Ectodermal cell (in vitro differentiated cells): ENCODE measurements around the gene WWOX.

Source experiments
- H3K27ac ChIP-seq: 2 replicates; pipeline ENCODE4 v1.7.0; 2013; ENCODE audit warnings: mild to moderate bottlenecking, low read depth, low read length; ENCODE audit not compliant: insufficient read depth, poor library complexity, severe bottlenecking
- H3K27me3 ChIP-seq: 2 replicates; pipeline ENCODE4 v1.7.0; 2013; ENCODE audit warnings: mild to moderate bottlenecking, low read length; ENCODE audit not compliant: insufficient read depth, control insufficient read depth, poor library complexity, severe bottlenecking
- H3K36me3 ChIP-seq: one replicate; pipeline ENCODE4 v1.7.0; 2013; ENCODE audit warnings: low read length; ENCODE audit not compliant: control insufficient read depth, insufficient read depth
- H3K4me1 ChIP-seq: one replicate; pipeline ENCODE4 v1.7.0; 2013; ENCODE audit warnings: low read length; ENCODE audit not compliant: control insufficient read depth, insufficient read depth
- H3K4me3 ChIP-seq: 2 replicates; pipeline ENCODE4 v1.7.0; 2013; ENCODE audit warnings: low read depth, low read length, control low read depth; ENCODE audit not compliant: insufficient read depth
- H3K9me3 ChIP-seq: 2 replicates; pipeline ENCODE4 v1.7.0; 2013; ENCODE audit warnings: mild to moderate bottlenecking, low read length, moderate library complexity; ENCODE audit not compliant: control insufficient read depth
- WGBS, 2 experiments: methylation state at CpG; one replicate each; pipeline ENCODE4 v1.1.7; 2013; ENCODE audit warnings: missing lambda C conversion rate in 2 of 2; 5-methylcytosine and 5-hydroxymethylcytosine counted together

The WWOX gene

DNA sequence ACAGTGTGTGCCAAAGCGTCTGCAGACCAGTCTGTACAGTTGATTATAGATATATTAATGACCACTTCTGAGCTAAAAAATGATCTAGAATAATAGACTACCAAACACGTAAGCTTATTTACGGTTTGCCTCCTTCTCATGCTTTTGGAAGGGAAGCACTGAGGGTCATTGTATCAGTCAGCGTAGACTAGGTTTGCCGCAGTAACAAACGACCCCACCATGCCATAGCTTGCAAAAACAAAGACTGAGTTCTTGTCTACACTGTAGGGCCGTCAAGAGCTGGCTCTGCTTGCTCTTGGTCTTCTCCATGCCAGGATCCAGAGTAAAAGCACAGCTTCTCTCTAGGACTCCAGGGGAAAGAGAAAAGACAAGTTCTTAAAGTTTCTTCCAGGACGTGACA is 820.4 kb downstream of the WWOX start:
- no peak overlapping the region for H3K27ac ChIP-seq
- H3K36me3 ChIP-seq: no peaks in the 10 kb centered on the region
- H3K27me3 ChIP-seq: no peaks in the 10 kb centered on the region
- no peak overlapping the region for H3K4me3 ChIP-seq
- H3K4me1 ChIP-seq: no peaks in the 10 kb centered on the region
- no peaks in the 10 kb centered on the region for H3K9me3 ChIP-seq
- 81 to 83% methylated on average over 8 of the region's 8 CpGs for WGBS, 2 experiments

DNA sequence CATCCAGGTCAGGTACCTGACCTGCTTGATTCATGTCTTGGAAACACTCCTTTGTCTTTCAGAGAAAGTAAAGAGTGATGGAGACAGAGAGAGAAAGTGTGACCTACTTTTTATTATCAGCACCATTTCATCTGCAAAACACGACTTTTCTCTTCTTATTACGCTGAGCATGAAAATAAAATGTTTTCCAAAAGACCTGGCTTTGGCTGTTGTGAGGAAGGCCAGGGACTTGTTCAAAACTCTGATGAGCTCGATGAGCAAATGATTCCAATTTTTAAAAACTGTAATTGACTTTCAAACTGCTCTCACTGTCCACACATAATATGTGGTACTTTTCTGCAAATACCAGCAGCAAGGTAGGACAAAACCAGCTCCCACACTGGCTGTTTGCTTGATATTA is 821.2 kb downstream of the WWOX start:
- no peak overlapping the region for H3K27ac ChIP-seq
- no peaks in the 10 kb centered on the region for H3K9me3 ChIP-seq
- H3K4me3 ChIP-seq: no peak overlapping the region
- no peaks in the 10 kb centered on the region for H3K27me3 ChIP-seq
- 93 to 95% methylated on average over 3 of the region's 3 CpGs for WGBS, 2 experiments
- H3K36me3 ChIP-seq: no peaks in the 10 kb centered on the region
- H3K4me1 ChIP-seq: no peaks in the 10 kb centered on the region

GRCh38 chr16:78925083-78925767 is 825.8 kb downstream of the WWOX start:
- no peak overlapping the region for H3K4me3 ChIP-seq
- no peaks in the 10 kb centered on the region for H3K36me3 ChIP-seq
- H3K27ac ChIP-seq: no peak overlapping the region
- 65% methylated on average over 7 to 8 of the region's 8 CpGs for WGBS, 2 experiments
- H3K27me3 ChIP-seq: no peaks in the 10 kb centered on the region
- no peaks in the 10 kb centered on the region for H3K9me3 ChIP-seq
- H3K4me1 ChIP-seq: no peaks in the 10 kb centered on the region

DNA sequence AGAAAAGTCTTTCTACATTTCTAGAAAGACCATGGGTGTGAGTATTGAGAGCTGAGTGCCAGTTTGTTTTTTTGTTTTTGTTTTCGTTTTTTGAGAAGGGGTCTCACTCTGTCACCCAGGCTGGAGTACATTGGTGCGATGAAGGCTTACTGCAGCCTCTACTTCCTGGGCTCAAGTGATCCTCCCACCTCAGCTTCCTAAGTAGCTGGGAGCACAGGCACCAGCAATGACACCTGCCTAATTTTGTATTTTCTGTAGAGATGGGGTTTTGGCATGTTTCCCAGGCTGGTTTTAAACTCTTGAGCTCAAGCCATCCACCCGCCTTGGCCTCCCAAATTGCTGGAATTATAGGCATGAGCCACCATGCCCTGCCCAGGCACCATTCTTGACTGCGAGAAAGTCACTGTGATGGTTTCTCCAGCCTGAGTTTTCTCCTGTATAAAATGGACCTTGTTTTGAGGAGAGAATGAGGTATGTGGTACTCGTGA is 827.3 kb downstream of the WWOX start:
- H3K9me3 ChIP-seq: no peaks in the 10 kb centered on the region
- no peak overlapping the region for H3K4me3 ChIP-seq
- no peaks in the 10 kb centered on the region for H3K27me3 ChIP-seq
- H3K36me3 ChIP-seq: no peaks in the 10 kb centered on the region
- 90 to 95% methylated on average over 5 of the region's 5 CpGs for WGBS, 2 experiments
- H3K27ac ChIP-seq: no peak overlapping the region
- no peaks in the 10 kb centered on the region for H3K4me1 ChIP-seq

DNA sequence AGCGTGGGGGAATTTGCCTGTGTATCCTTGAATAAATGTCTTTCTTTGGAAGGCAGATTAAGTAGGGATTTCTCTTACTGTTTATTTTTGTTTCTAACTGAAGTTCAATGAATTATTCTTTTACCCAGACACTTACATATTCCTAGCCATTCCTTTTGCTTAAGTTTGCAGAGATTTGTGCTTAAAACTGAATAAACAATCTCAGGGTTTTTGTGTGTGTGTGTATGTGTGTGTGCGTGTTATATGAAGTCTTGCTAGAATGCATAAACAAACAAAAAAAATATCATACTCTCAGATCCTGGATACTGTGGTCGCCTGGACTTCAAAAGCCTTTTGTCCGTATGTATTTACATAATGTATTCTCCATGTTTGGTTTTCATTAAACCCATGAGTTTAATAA is 828.3 kb downstream of the WWOX start:
- Histone ChIP-seq H3K27ac (no peak overlapping the region), H3K36me3 (no peaks in the 10 kb centered on the region), H3K9me3 (no peaks in the 10 kb centered on the region), H3K4me1 (no peaks in the 10 kb centered on the region), H3K4me3 (no peak overlapping the region), H3K27me3 (no peaks in the 10 kb centered on the region)
- 100% methylated on average over 1 to 3 of the region's 4 CpGs for WGBS, 2 experiments

DNA sequence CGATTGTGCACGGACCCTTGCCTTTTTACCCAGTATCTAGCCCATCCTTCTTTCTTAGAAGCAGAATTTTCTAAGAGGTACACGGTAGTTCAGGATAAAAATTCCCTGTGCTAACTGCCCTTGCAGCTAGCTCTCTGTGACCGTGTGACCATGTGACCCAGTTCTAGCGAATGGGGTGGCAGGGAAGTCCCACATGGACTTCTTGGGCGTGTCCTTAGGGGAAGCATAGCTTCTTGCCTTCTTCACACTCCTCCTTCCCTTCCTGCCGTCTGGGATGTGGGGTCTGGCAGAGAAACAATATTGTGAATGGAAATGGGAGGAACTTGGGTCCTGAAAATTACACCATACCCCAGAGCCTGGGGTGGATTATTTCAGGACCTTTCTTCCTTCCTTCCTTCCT is 830.4 kb downstream of the WWOX start:
- no peaks in the 10 kb centered on the region for H3K9me3 ChIP-seq
- H3K27me3 ChIP-seq: no peaks in the 10 kb centered on the region
- H3K4me1 ChIP-seq: no peaks in the 10 kb centered on the region
- no peak overlapping the region for H3K27ac ChIP-seq
- 92 to 98% methylated on average over 6 of the region's 7 CpGs for WGBS, 2 experiments
- H3K4me3 ChIP-seq: no peak overlapping the region
- H3K36me3 ChIP-seq: no peaks in the 10 kb centered on the region

GRCh38 chr16:78930561-78930960 is 831.1 kb downstream of the WWOX start:
- no peak overlapping the region for H3K27ac ChIP-seq
- 93 to 96% methylated on average over 4 of the region's 4 CpGs for WGBS, 2 experiments

GRCh38 chr16:78931267-78931666 is 831.8 kb downstream of the WWOX start:
- Histone ChIP-seq H3K4me1 (no peaks in the 10 kb centered on the region), H3K9me3 (no peaks in the 10 kb centered on the region), H3K36me3 (no peaks in the 10 kb centered on the region), H3K4me3 (no peak overlapping the region), H3K27me3 (no peaks in the 10 kb centered on the region), H3K27ac (no peak overlapping the region)
- 91 to 98% methylated on average over 2 of the region's 2 CpGs for WGBS, 2 experiments

More at GRCh38 chr16:78930561-78930960, 831.1 kb downstream of the WWOX start:
- no peak overlapping the region for H3K4me3 ChIP-seq
- H3K9me3 ChIP-seq: no peaks in the 10 kb centered on the region
- no peaks in the 10 kb centered on the region for H3K4me1 ChIP-seq
- H3K27me3 ChIP-seq: no peaks in the 10 kb centered on the region
- no peaks in the 10 kb centered on the region for H3K36me3 ChIP-seq

DNA sequence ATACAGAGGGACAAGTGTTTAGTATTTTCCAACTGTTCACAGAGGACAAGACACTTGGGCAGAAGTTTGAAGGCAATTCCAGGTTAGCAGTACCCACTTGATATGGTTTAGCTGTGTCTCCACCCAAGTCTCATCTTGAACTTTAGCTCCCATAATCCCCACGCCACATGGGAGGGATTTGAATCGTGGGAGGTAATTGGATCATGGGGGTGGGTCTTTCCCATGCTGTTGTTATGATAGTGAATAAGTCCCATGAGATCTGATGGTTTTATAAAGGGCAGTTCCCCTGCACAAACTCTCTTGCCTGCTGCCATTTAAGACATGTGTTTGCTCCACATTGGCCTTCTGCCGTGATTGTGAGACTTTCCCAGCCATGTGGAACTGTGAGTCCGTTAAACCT is 832.2 kb downstream of the WWOX start:
- H3K4me3 ChIP-seq: no peak overlapping the region
- H3K4me1 ChIP-seq: no peaks in the 10 kb centered on the region
- WGBS, 2 experiments: 91 to 93% methylated on average over 4 of the region's 4 CpGs
- no peaks in the 10 kb centered on the region for H3K9me3 ChIP-seq
- H3K27ac ChIP-seq: no peak overlapping the region
- no peaks in the 10 kb centered on the region for H3K36me3 ChIP-seq
- H3K27me3 ChIP-seq: no peaks in the 10 kb centered on the region

DNA sequence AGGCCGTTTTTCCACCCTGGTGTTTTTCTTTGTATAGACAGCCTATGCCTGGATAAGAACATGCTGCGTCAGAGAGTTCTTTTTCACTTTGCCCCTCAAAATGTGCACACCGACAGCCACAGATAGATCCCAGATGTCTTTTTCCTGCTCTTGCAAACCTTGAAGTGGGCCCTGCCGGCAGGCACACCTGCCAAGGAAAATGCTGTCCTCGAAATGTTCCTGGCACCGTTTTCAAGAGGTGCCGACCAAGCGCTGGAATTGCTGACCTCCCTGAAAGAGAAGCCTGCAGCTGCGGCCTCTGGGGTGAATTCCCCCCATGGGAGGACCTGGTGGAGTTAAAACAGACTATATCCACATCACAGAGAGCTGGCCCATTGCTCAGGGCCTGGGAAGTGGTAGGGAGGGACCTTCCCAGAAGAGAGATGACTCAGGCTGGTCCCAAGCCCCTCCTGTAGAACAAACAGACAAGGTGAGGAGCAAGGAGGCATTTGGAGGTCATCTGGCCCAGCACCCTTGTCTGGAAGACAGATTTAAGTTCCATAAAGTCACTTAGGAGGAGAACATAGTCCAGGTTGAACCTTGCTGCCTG is 833.0 kb downstream of the WWOX start:
- 90 to 94% methylated on average over 9 of the region's 9 CpGs for WGBS, 2 experiments
- Histone ChIP-seq H3K4me3 (no peak overlapping the region), H3K9me3 (no peaks in the 10 kb centered on the region), H3K36me3 (no peaks in the 10 kb centered on the region), H3K27ac (no peak overlapping the region), H3K27me3 (no peaks in the 10 kb centered on the region), H3K4me1 (no peaks in the 10 kb centered on the region)
